GM18858 (cell line): ENCODE data around the gene CFAP43.
"Not testable (repeated sequence)": the region's sequence is repeated elsewhere in the genome, so short reads cannot be mapped to it uniquely, and the experiment has no call there.

Experiments
- ATAC-seq: cut with Tn5 transposase; IDR thresholded peaks from one replicate; pipeline ENCODE4 v1.9.1; 2021; ENCODE audit not compliant: unreplicated experiment

The CFAP43 gene

DNA sequence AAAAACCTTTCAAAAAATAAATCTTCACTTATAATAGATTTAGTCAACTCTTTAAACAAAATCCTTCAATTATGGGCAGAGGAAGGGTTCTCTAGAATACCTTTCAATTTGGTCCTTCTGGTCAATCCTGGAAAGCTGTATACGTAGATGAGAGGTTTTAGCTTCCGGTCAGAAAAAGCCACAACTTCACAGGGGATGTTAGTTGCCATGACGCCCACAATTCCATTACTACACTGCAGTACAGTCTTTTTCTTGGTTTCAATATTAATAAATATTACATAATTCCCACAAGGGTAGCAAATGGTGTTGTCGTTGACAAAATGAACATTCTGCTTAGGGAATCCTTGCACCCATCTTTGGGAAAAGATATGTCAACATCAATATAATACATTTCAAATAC is 1.7 kb downstream of the CFAP43 start:
- ATAC-seq = no peak

- no peak for ATAC-seq
Observed at GRCh38 chr10:104223304-104223703, 8.9 kb downstream of the CFAP43 start.

DNA sequence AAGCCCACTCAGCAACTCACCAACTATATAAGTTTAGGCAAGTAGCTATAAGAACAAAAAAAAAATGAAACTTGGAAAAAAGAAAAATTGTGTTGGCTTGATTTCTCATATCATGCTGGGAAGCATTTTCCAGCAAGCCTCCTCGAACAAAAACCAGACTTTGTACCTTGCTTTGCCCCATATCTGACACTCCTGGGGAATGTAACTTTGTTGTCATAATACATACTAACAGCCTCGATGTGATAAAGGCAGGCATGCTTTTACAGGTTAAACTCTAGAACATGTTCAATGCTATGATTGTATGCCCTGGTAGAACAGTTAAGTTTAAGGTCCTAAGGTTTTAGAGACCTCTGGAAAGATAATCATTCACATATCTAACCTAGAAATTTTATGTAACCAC is 11.6 kb downstream of the CFAP43 start:
- ATAC-seq = no peak

- ATAC-seq = no peak
Observed at GRCh38 chr10:104218751-104219150, 13.4 kb downstream of the CFAP43 start.

- ATAC-seq = no peak
Observed at GRCh38 chr10:104216631-104217030, 15.5 kb downstream of the CFAP43 start.

- ATAC-seq = no peak
Observed at GRCh38 chr10:104209575-104210198, 22.5 kb downstream of the CFAP43 start.

- ATAC-seq = no peak
Observed at GRCh38 chr10:104208730-104209129, 23.4 kb downstream of the CFAP43 start.

GRCh38 chr10:104202231-104202630 is 29.9 kb downstream of the CFAP43 start:
- ATAC-seq = no peak

GRCh38 chr10:104201636-104202035 is 30.5 kb downstream of the CFAP43 start:
- ATAC-seq = no peak

DNA sequence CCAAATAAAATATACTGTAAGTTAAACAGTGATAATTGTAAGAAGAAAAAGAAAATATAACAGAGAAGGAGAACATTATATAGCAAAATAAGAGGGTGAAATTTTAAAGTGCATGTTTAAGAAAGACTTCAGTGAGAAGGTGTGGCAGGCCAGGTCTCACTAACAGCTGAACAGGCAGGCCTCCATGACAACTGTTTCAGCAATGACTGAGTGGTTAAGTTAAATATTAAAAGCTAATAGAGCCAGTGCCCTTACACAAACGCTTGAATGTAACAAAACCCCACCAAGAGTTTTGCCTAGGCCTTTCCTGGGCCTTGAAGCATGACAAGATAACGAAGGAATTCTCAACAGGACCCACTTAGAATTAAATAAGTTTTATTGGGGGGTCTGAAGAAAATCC is 32.6 kb downstream of the CFAP43 start:
- ATAC-seq = no peak

GRCh38 chr10:104197364-104197763 is 34.8 kb downstream of the CFAP43 start:
- ATAC-seq = no peak

DNA sequence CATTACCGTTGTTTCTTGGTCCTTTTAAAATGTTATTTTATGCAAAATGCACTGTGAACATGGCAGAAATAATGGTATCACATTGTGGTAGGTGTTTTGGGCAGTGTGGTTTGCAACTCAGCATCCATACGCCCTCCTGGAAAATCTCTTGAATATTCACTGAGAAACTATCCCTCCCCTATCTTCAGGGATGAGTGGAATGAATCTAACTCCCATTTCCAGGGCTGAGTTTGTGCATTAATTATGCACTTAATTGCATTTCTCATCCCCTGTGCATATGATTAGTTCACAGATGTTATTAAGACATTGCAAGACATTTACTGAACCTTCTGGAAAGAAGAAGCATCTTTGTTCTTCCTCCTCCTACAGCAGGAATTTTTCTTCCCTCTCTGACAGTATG is 36.5 kb downstream of the CFAP43 start:
- ATAC-seq = no peak

DNA sequence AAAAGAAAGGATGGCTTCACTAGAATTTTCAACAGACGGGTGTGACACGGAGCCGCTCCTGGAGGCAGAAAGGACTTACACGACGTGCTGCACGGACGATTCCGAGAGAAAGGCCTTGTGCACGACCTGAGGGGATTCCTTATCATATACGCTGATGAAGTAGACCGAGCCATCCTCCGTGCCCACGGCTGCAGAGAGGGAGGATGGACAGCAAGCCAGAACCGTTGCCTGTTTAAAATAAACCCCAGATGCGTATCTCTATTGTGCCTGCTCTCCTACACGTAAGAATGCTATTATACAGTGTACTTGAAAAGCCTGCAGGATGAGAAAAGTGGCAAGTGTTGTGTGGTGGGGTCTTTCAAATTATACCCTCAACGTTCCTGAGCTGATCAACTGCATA is 38.4 kb downstream of the CFAP43 start:
- ATAC-seq = no peak

- ATAC-seq = no peak
Observed at GRCh38 chr10:104190695-104191094, 41.5 kb downstream of the CFAP43 start.

- no peak for ATAC-seq
Observed at GRCh38 chr10:104183682-104184081, 48.5 kb downstream of the CFAP43 start.

- not testable (repeated sequence) for ATAC-seq
Observed at GRCh38 chr10:104174136-104174535, 58.0 kb downstream of the CFAP43 start.

DNA sequence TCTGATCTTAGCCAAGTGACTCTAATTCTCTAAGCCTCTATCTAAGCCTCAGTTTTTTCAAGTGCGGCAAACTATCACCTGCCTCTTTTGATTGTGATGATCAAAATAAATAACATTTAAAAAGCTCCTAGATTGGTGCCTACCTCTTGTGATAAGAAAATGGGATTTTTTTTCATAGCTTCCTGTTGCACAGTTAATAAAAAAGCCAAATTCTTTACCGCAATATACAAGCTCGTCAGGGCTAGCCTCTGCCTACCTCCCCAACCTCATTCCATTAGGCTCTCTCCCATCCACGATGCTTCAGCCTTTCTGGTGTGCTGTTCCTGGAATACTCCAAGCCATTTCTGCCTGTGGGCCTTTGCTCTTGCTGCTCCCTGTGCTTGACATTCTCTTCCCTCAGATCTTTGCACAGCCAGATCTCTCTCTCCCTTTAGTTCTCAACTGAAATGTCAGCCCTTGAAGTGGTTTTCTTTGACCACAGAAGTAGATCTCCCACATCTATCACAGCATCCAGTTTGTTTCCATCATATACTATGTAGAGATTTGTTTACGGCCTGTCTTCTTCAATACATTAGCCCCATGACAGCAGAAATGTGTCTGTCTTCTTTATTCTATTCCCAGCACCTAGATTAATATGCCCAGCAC is 61.4 kb downstream of the CFAP43 start:
- ATAC-seq = no peak

DNA sequence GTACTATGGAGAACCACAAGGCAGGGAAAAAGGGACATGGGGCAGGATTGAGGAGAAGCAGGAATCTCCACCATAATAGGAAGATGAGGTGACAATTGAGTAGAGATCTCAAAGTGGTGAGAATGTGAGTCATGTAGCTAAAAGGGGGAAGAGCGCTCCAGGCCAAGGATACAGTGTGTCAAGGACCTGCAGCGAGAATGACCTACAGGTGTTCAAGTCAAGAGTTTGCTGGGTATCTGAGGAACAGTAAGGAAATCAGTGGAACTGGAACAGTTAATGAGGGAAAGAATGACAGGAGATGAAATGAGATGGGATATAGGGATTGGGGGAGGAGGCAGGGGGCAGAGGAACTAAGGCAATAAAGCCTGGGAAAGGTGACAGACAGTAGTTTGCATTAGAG is 76.6 kb downstream of the CFAP43 start:
- no peak for ATAC-seq

- ATAC-seq = no peak
Observed at GRCh38 chr10:104151737-104152136, 80.4 kb downstream of the CFAP43 start.

DNA sequence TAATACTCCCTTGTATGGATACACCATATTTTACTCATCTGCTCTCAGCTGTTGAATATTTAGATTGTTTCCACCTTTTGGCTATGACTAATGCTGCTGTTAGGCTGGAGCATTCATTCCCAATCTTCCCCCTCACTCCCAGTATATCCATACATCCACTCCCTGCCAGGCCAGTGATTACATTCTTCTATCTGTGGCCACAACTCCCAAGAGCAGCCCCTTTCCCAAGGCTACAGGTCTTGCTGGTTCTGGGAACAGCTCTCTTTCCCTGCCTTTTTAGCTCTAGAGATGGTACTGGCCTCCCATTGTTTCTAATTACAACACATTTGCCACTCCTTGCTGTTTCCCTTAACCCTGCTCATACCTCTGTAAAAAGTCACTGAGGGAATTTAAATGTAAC is 82.0 kb downstream of the CFAP43 start:
- ATAC-seq = no peak

GRCh38 chr10:104146882-104147281 is 85.3 kb downstream of the CFAP43 start:
- ATAC-seq = no peak

DNA sequence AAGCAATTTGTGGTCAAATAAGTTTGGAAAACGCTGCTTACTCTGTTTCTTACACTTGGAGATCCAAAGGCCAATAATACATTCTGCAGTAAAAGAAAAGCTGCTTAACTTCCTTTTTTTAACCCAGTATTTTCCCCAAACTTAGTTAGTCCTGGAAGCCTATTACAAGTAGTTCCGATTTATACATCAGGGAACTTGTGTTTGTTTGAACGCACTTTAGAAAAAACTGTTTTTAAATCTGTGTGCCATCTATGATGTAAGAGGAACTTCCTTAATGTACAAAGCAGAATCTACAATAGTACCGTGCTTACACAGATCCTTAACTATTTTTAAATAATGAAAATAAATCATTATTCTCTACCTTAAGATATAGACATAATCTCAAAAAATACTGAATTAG is 87.2 kb downstream of the CFAP43 start:
- no peak for ATAC-seq

DNA sequence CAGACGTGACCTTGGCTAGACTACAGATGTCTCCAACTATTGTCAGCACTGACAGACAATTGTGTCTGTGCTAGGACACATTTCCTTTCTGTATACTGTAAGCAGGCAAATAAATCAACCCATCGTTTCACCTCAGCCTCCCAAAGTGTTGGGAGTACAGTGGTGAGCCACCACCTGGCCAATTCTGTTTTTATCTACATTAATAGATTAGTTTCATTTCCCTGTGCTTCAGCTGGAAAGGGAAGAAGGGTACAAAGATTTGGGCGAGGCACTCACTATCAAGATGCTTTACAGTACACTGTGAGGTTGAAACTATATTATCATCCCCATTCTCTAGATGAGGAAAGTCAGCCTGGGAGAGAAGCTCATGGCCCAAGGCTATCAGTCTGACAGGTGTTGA is 88.3 kb downstream of the CFAP43 start:
- ATAC-seq = no peak
